Loucy (cell line): ENCODE measurements around the gene GAS2L2.

ENCODE experiments used
- H2AFZ ChIP-seq: fragments of 200-600 bp; sonication (generic); 2 replicates; pipeline ENCODE4 v1.6.0; 2016; ENCODE audit warnings: antibody characterized with exemption, mild to moderate bottlenecking, low read length, moderate library complexity
- H3F3A ChIP-seq: fragments of 200-600 bp; 2 replicates; pipeline ENCODE4 v1.6.0; 2016; ENCODE audit warnings: antibody characterized with exemption, low read depth, mild to moderate bottlenecking
- H3K27me3 ChIP-seq: fragments of 200-600 bp; sonication (generic); 2 replicates; pipeline ENCODE4 v1.6.1; 2014; ENCODE audit warnings: low read length, mild to moderate bottlenecking; ENCODE audit not compliant: insufficient read depth, poor library complexity, severe bottlenecking
- H3K36me3 ChIP-seq: fragments of 200-600 bp; sonication (generic); 2 replicates; pipeline ENCODE4 v1.6.1; 2016; ENCODE audit warnings: low read length; ENCODE audit not compliant: insufficient read depth
- H3K4me1 ChIP-seq: fragments of 200-600 bp; sonication (generic); 2 replicates; pipeline ENCODE4 v1.5.1; 2014; ENCODE audit warnings: low read length, mild to moderate bottlenecking; ENCODE audit not compliant: insufficient read depth, poor library complexity, severe bottlenecking
- H3K4me2 ChIP-seq: fragments of 200-600 bp; sonication (generic); 2 replicates; pipeline ENCODE4 v1.6.0; 2014; ENCODE audit warnings: antibody characterized with exemption, low read length, low read depth, mild to moderate bottlenecking; ENCODE audit not compliant: poor library complexity, severe bottlenecking
- H3K4me3 ChIP-seq: fragments of 200-600 bp; sonication (generic); 2 replicates; pipeline ENCODE4 v1.5.1; 2014; ENCODE audit warnings: low read length, mild to moderate bottlenecking, mixed read lengths; ENCODE audit not compliant: poor library complexity, severe bottlenecking
- H3K79me2 ChIP-seq: fragments of 200-600 bp; sonication (generic); 2 replicates; pipeline ENCODE4 v1.6.1; 2014; ENCODE audit warnings: low read length; ENCODE audit not compliant: insufficient read depth
- H3K9ac ChIP-seq: fragments of 200-600 bp; sonication (generic); 2 replicates; pipeline ENCODE4 v1.6.0; 2014; ENCODE audit warnings: mild to moderate bottlenecking, low read depth, low read length, moderate library complexity; ENCODE audit not compliant: poor library complexity, severe bottlenecking
- H3K9me2 ChIP-seq: fragments of 200-600 bp; sonication (generic); replicated peaks from 2 replicates; pipeline ENCODE4 v1.6.1; 2016; ENCODE audit warnings: low read depth, low read length, mixed read lengths
- H3K9me3 ChIP-seq: fragments of 200-600 bp; sonication (generic); 2 replicates; pipeline ENCODE4 v1.6.1; 2014; ENCODE audit warnings: mild to moderate bottlenecking, antibody characterized with exemption, low read length, low read depth; ENCODE audit not compliant: insufficient read depth
- H4K20me1 ChIP-seq: fragments of 200-600 bp; sonication (generic); 2 replicates; pipeline ENCODE4 v1.6.0; 2014; ENCODE audit warnings: antibody characterized with exemption, low read length, mild to moderate bottlenecking; ENCODE audit not compliant: insufficient read depth, poor library complexity, severe bottlenecking
- EZH2phosphoT487 ChIP-seq: fragments of 200-600 bp; IDR thresholded peaks from 2 replicates; pipeline ENCODE4 v1.6.1; 2018; ENCODE audit warnings: antibody characterized with exemption, mild to moderate bottlenecking, moderate library complexity, borderline replicate concordance
- TF ChIP-seq, protein P1 (sequence below): fragments of 200-600 bp; sonication (generic); conservative IDR thresholded peaks from 2 replicates; pipeline ENCODE4 v1.5.1; 2014; ENCODE audit warnings: mild to moderate bottlenecking, antibody characterized with exemption, low read length

Gene GAS2L2

DNA sequence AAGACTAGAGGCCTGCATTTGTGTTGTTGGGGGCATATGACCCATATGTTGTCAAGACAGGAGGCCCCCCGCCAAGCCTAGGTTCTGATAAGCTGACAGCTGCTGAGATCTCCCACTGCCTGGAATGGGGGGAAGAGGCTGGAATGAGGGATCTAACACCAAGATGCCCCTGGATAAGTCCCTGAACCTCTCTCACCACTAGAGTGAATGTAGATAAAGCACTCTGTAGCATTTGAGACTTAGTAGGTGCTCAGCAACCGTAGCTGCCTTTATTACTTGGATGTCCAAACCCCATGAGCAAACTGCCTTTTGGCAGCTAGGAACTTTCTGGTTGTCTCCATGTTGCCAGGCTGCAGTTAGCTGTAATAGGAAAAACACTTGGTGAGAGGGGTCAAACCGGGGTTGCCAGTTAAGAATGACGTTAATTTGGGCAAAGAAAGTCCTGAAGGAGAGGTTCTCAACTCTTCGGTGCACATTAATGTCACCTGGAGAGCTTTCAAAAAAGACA lies 26.0 kb downstream of the GAS2L2 start:
- Histone ChIP-seq H3K36me3 (peaks cover 28% of the 10 kb centered on the region; the same call in 1 of the 2 replicates), H3K9ac (no peak overlapping the region), H3K4me3 (no peak overlapping the region), H3K4me1 (no peaks in the 10 kb centered on the region), H2AFZ (no peak overlapping the region), H3K9me2 (no peaks in the 10 kb centered on the region), H3K27me3 (no peaks in the 10 kb centered on the region), H3K9me3 (no peaks in the 10 kb centered on the region), H3K4me2 (no peak overlapping the region), H3K79me2 (no peaks in the 10 kb centered on the region), H4K20me1 (no peaks in the 10 kb centered on the region), H3F3A (no peaks in the 10 kb centered on the region)
- TF ChIP-seq, protein P1, sequence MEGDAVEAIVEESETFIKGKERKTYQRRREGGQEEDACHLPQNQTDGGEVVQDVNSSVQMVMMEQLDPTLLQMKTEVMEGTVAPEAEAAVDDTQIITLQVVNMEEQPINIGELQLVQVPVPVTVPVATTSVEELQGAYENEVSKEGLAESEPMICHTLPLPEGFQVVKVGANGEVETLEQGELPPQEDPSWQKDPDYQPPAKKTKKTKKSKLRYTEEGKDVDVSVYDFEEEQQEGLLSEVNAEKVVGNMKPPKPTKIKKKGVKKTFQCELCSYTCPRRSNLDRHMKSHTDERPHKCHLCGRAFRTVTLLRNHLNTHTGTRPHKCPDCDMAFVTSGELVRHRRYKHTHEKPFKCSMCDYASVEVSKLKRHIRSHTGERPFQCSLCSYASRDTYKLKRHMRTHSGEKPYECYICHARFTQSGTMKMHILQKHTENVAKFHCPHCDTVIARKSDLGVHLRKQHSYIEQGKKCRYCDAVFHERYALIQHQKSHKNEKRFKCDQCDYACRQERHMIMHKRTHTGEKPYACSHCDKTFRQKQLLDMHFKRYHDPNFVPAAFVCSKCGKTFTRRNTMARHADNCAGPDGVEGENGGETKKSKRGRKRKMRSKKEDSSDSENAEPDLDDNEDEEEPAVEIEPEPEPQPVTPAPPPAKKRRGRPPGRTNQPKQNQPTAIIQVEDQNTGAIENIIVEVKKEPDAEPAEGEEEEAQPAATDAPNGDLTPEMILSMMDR, result no peak
- no peak for TF ChIP-seq EZH2phosphoT487

DNA sequence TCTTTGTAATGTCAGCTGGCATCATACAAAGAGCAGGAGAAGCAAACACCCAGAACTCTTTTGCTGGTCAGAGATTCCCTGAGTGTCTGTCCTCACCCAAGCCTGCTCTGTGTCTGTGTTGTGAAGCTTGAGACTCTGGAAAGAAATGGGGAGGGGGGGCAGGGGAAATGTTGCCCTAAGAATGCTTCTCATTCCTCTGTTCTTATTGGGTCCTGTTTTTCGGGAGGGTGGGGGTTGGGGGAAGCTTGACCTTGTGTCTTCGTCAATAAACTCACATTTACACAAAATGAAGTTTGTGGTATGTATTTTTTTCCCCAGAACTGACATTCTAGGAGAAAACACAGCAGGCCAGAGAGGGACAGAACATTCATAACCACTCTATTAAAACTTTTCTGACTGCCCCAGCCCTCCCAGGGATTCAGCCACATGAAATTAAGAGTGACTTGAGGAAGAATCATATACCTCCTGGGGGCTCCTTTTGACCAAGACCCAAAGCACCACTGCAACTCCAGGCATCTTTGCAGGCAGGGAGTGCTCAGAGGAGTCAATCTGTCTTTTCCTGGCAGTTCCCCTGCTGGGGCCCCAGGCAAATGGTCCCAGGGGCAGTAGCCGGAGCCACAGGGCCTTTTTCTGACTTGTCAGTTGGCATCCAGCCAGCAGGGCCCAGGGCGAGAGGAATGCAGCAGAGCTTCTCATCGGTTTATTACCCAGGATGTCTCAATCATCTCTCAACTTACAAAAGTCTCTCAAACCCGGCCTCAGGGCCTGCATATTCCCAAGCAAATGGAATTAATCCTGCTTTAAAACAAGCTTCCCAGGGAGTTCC lies 26.7 kb downstream of the GAS2L2 start:
- Histone ChIP-seq H3K4me2 (no peak overlapping the region), H4K20me1 (no peaks in the 10 kb centered on the region), H3K9ac (no peak overlapping the region), H3F3A (no peaks in the 10 kb centered on the region), H3K36me3 (peaks cover 32% of the 10 kb centered on the region; the same call in 1 of the 2 replicates), H3K4me3 (no peak overlapping the region), H3K4me1 (no peaks in the 10 kb centered on the region), H3K27me3 (no peaks in the 10 kb centered on the region), H3K9me2 (no peaks in the 10 kb centered on the region), H3K79me2 (no peaks in the 10 kb centered on the region), H2AFZ (no peak overlapping the region), H3K9me3 (no peaks in the 10 kb centered on the region)
- TF ChIP-seq, protein P1, result no peak
- TF ChIP-seq EZH2phosphoT487, result no peak

DNA sequence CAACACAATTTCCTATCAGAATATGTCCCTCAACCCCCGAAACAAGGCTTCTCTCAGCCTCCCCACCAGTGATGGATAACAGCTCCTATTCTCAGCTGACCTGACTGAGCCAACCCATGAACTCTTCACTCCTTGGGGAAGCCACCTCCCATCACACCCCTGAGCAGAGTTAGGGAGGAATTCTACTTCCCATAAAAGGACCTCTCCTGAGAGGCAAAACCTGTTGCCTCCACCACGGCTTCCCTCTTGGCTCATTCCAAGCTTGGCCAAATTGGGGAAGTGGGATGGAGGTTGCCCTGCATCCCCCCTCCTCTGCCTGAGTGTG lies 27.3 kb downstream of the GAS2L2 start:
- H3K36me3 ChIP-seq, result peaks cover 37% of the 10 kb centered on the region; the same call in 1 of the 2 replicates
- TF ChIP-seq EZH2phosphoT487, result no peak
- TF ChIP-seq, protein P1, result no peak
- no peaks in the 10 kb centered on the region for H4K20me1 ChIP-seq
- no peaks in the 10 kb centered on the region for H3F3A ChIP-seq
- no peaks in the 10 kb centered on the region for H3K79me2 ChIP-seq
- no peak overlapping the region for H2AFZ ChIP-seq
- H3K9me2 ChIP-seq, result no peaks in the 10 kb centered on the region
- H3K9ac ChIP-seq, result no peak overlapping the region
- H3K27me3 ChIP-seq, result no peaks in the 10 kb centered on the region
- H3K4me2 ChIP-seq, result no peak overlapping the region
- no peaks in the 10 kb centered on the region for H3K9me3 ChIP-seq
- H3K4me1 ChIP-seq, result no peaks in the 10 kb centered on the region
- no peak overlapping the region for H3K4me3 ChIP-seq
